Measurements from ENCODE around the gene RGS8.

The RGS8 gene

DNA sequence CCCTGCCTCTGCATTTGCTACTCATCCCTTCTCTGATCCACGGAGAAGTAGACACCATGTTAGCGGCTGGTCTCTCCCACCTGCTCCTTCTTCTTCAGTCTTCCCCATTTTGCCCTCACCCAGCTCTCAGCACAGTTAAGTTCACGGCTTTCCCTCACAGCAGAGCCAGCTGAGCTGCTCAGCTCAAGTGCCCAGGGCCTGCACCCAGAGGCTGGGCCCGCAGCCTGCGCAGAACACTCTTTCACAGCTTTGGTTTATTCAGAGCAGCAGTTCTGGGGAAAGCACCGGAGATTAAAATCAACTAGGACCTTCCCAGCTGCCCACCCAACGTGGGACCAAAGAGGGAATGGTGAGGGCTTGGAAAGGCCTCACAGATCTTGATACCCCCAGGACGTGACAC is 41.9 kb downstream of the RGS8 start:
- no peak for DNase-seq (ENCODE audit: low read depth in 3 of 3, low spot score in 1 of 3)

DNA sequence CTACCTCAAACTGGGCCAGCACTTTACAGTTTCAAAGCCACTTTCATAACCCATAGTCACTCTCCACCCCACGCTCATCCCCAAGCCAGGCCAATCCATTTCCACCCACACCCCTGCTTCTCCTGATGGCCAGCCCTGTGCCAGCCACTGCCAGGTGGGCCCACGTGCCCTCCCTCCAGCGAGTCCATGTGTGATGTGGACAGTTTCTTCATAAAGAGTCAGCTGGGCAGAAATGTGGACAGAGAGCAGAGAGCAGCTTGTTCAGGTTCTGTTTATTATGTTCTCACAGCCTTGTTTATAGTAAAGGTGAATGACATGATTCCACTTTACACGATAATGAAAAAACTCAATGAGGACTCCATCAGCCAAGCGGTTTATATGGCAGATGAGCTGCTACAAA is 42.8 kb downstream of the RGS8 start:
- no peak for DNase-seq (ENCODE audit: low read depth in 3 of 3, low spot score in 1 of 3)

DNA sequence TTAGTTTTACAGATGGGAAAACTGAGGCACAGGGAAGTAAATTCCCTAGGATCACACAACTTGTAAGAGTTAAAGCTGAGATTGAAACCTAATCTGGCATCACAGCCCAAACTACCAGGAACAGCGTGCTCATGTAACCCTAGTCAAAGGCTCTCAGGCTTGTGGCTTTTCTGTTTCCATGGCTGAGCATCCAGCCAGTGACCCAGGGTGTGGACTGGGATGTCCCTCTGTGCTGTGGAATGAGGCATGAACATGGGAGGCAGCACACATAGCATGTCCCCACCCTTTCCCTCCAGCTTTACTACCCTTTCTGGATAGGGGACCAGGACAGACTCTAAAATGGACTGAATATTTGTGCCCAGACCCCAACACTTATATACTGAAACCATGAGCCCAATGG is 45.1 kb downstream of the RGS8 start:
- no peak for DNase-seq (ENCODE audit: low read depth in 3 of 3, low spot score in 1 of 3)

DNA sequence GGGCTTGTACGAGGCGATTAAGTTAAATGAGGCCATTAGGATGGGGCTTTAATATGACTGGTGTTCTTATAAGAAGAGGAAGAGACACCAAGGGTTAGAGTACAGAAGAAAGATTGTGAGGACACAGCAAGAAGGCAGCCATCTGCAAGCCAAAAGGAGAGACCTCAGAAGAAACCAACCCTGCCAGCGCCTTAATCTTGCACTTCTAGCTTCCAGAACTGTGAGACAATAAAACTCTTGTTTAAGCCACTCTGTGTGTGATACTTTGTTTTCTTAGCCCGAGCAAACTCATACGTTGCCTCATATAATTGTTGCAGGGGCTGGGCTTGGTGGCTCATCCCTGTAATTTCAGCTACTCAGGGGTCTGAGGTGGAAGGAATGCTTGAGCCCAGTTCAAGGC is 46.6 kb downstream of the RGS8 start:
- DNase-seq (ENCODE audit: low read depth in 3 of 3, low spot score in 1 of 3), result no peak

DNA sequence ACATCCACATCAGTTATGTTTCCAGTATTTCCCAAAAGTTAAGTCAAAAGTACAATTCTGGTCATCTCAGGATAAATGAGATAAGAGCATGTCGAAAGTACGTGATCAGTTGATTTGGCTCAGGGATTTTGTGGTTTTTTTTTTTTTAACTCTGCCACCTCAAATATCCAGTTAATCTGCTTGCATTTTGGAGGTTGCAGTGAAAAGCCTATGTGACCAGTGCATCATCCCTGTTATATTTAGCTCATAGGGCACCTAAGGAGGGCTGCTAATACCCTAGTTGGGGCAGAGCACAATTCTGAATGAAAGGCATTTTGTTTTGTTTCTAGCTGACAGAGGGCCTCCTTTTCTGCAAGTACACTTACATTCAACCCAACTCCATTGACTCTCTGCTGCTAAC is 48.5 kb downstream of the RGS8 start:
- DNase-seq (ENCODE audit: low read depth in 3 of 3, low spot score in 1 of 3), result no peak

Measured in stimulated activated CD4-positive, alpha-beta T cell treated with anti-CD3 and anti-CD28 coated beads, TNF-alpha, amount 100 ng/mL, for 1 hour (primary cell).